Vagina (tissue), 2 donors: ENCODE results near the gene G3BP1. TPM values are rescaled to one million over a fixed set of nuclear protein-coding genes. Genes with fewer than 3 reads are reported as not detected.

Source experiments
- DNase-seq, 2 donors: peaks; one replicate each; pipeline ENCODE4 v3.0.0-alpha.2; 2017; ENCODE audit errors: extremely low spot score in 2 of 2
- H3K27ac ChIP-seq: fragments of 200-600 bp; sonication (generic); one replicate; pipeline ENCODE4 v1.5.1; 2019
- H3K27me3 ChIP-seq: fragments of 200-600 bp; sonication (generic); one replicate; pipeline ENCODE4 v1.5.1; 2019
- H3K36me3 ChIP-seq, 2 donors: fragments of 200-600 bp; sonication (generic); one replicate each; pipeline ENCODE4 v1.5.1; 2017 to 2019
- H3K4me1 ChIP-seq: fragments of 200-600 bp; sonication (generic); one replicate; pipeline ENCODE4 v1.5.1; 2019
- H3K4me3 ChIP-seq, 2 donors: fragments of 200-600 bp; sonication (generic); 1 replicate in 1 of 2; 2 replicates in 1 of 2; pipeline ENCODE4 v1.5.1; 2016 to 2019
- H3K9me3 ChIP-seq: fragments of 200-600 bp; sonication (generic); one replicate; pipeline ENCODE4 v1.5.1; 2019
- CTCF ChIP-seq, 3 experiments: fragments of 450-650 bp in 2 of 3; fragments of 200-600 bp in 1 of 3; sonication (generic) in 1 of 3; IDR thresholded peaks; one replicate each; pipeline ENCODE4 v1.5.1; 2017 to 2019; ENCODE audit warnings: antibody characterized with exemption in 3 of 3, mild to moderate bottlenecking in 2 of 3, moderate library complexity in 2 of 3
- POLR2A ChIP-seq, 2 donors: fragments of 450-650 bp; IDR thresholded peaks; one replicate each; pipeline ENCODE4 v1.6.1; 2017; ENCODE audit warnings: antibody characterized with exemption in 2 of 2, mild to moderate bottlenecking in 2 of 2, moderate library complexity in 2 of 2
- POLR2AphosphoS5 ChIP-seq, 2 donors: sonication (generic); formaldehyde crosslinking; IDR thresholded peaks; one replicate each; pipeline ENCODE4 v1.9.0; 2017; ENCODE audit warnings: antibody characterized with exemption in 2 of 2, mild to moderate bottlenecking in 2 of 2, low read depth in 1 of 2; ENCODE audit not compliant: insufficient read depth in 1 of 2
- intact Hi-C: fragments of 100-400 bp; cut with DNase I; formaldehyde crosslinking; loops from one replicate; pipeline ENCODE4 v1.15.1; 2023
- total RNA-seq: library from RNA; depleted of rRNA; stranded (reverse); fragments of >200 nt; gene quantifications from one replicate; pipeline ENCODE4 v1.2.3, GENCODE V29; 2016

Gene G3BP1
- total RNA-seq, 1 donor from 2014 or later, result 97.0 TPM

- Histone ChIP-seq H3K9me3 (no peaks in the 10 kb centered on the region), H3K27ac (peak overlapping the region; percentile 81), H3K27me3 (no peaks in the 10 kb centered on the region), H3K4me3 (no peak overlapping the region), H3K36me3 (peaks cover 0 to 4% of the 10 kb centered on the region in 2 donors), H3K4me1 (peaks cover 37% of the 10 kb centered on the region)
- DNase-seq, result no peak
- no peak for TF ChIP-seq CTCF (IDR thresholded peaks at IDR 0.05)
- no peak for TF ChIP-seq POLR2AphosphoS5 (IDR thresholded peaks at IDR 0.05; ENCODE audit: insufficient read depth in 1 of 2, low read depth in 1 of 2)
- TF ChIP-seq POLR2A (IDR thresholded peaks at IDR 0.05), result no peak
- intact Hi-C loops, result no loop called here
Observed at GRCh38 chr5:151739395-151739794, 32.4 kb upstream of the G3BP1 start.

- intact Hi-C loops, result loop anchor here (1.0 to 5.0 kb wide), 3 partner anchors 30 to 293 kb away; partner anchors contain the start of gene SLC36A1
- Histone ChIP-seq H3K9me3 (no peaks in the 10 kb centered on the region), H3K27ac (peak overlapping the region; percentile 81), H3K4me3 (peak overlapping the region in 1 of 2 donors; percentile 7), H3K27me3 (no peaks in the 10 kb centered on the region), H3K36me3 (peaks cover 0 to 10% of the 10 kb centered on the region in 2 donors), H3K4me1 (peaks cover 41% of the 10 kb centered on the region)
- TF ChIP-seq POLR2AphosphoS5 (IDR thresholded peaks at IDR 0.05; ENCODE audit: insufficient read depth in 1 of 2, low read depth in 1 of 2) (no peak), POLR2A (IDR thresholded peaks at IDR 0.05) (no peak), CTCF (IDR thresholded peaks at IDR 0.05) (no peak)
- no peak for DNase-seq
Observed at GRCh38 chr5:151739939-151740335, 31.8 kb upstream of the G3BP1 start.

- H3K27ac ChIP-seq, result peak overlapping the region; percentile 81
- intact Hi-C loops, result loop anchor here (1.0 to 5.0 kb wide), 3 partner anchors 30 to 293 kb away; partner anchors contain the start of gene SLC36A1
Observed at GRCh38 chr5:151740336-151740942, 31.3 kb upstream of the G3BP1 start.

GRCh38 chr5:151740958-151741373, 30.8 kb upstream of the G3BP1 start:
- Histone ChIP-seq H3K36me3 (peaks cover 0 to 11% of the 10 kb centered on the region in 2 donors), H3K4me3 (no peak overlapping the region), H3K9me3 (no peaks in the 10 kb centered on the region), H3K27ac (peak overlapping the region; percentile 81), H3K27me3 (no peaks in the 10 kb centered on the region), H3K4me1 (peaks cover 51% of the 10 kb centered on the region)
- TF ChIP-seq POLR2AphosphoS5 (IDR thresholded peaks at IDR 0.05; ENCODE audit: insufficient read depth in 1 of 2, low read depth in 1 of 2), result no peak
- TF ChIP-seq POLR2A (IDR thresholded peaks at IDR 0.05), result no peak
- TF ChIP-seq CTCF (IDR thresholded peaks at IDR 0.05), result peak in 1 of 3 experiments; percentile 52
- intact Hi-C loops, result loop anchor here (1.0 to 5.0 kb wide), 3 partner anchors 29 to 294 kb away; partner anchors contain the start of gene SLC36A1
- DNase-seq, result no peak

More at GRCh38 chr5:151740336-151740942, 31.3 kb upstream of the G3BP1 start:
- H3K9me3 ChIP-seq, result no peaks in the 10 kb centered on the region
- H3K36me3 ChIP-seq, result peaks cover 0 to 11% of the 10 kb centered on the region in 2 donors
- peak overlapping the region in 1 of 2 donors; percentile 7 for H3K4me3 ChIP-seq
- TF ChIP-seq POLR2AphosphoS5 (IDR thresholded peaks at IDR 0.05; ENCODE audit: insufficient read depth in 1 of 2, low read depth in 1 of 2) (peak; percentile 53 to 75), POLR2A (IDR thresholded peaks at IDR 0.05) (no peak), CTCF (IDR thresholded peaks at IDR 0.05) (peak; percentile 95 to 98 (median 96))
- H3K27me3 ChIP-seq, result no peaks in the 10 kb centered on the region
- DNase-seq, result peak in 1 of 2 donors; percentile 93
- peaks cover 46% of the 10 kb centered on the region for H3K4me1 ChIP-seq
